Measurements from ENCODE around the gene BRIP1.

Gene BRIP1

DNA sequence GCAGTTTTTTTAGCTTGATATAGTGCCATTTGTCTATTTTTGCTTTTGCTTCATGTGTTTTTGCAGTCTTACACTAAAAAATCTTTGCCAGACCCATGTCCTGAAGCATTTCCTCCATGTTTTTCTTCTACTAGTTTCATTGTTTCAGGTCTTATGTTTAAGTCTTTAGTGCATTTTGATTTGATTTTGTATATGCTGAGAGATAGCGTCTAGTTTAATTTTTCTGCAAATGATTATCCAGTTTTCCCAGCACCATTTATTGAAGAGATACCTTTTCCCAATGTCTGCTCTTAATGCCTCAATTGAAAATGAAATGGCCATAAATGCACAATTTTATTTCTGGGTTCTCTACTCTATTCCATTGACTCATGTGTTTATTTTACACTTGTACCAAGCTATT is 231.5 kb downstream of the BRIP1 start:
- no peak for DNase-seq (ENCODE audit: low spot score)

All from left forelimb (tissue), 1 donor.